B cell (primary cell): ENCODE measurements around the gene SHB. TPM values are rescaled to one million over a fixed set of nuclear protein-coding genes. Genes with fewer than 3 reads are reported as not detected.

Experiments
- ATAC-seq: fragments of 200-7000 bp; cut with Tn5 transposase; one replicate; pipeline ENCODE4 v1.10.0; 2021; ENCODE audit warnings: low read depth, mild to moderate bottlenecking, moderate number of reproducible peaks, moderate library complexity
- CTCF ChIA-PET: fragments of 350-600 bp; sonication (Branson Sonifier 250); formaldehyde crosslinking; loops from one replicate; lab custom pipeline; 2021; ENCODE audit warnings: antibody characterized with exemption, inconsistent platforms; lab: Charles Lee
- POLR2A ChIA-PET: fragments of 350-600 bp; sonication (Branson Sonifier 250); formaldehyde crosslinking; loops from one replicate; lab custom pipeline; 2021; ENCODE audit warnings: antibody characterized with exemption; lab: Charles Lee
- DNase-seq: peaks from one replicate; pipeline ENCODE4 v3.0.0; 2013
- H2AFZ ChIP-seq: 2 replicates; pipeline ENCODE4 v1.6.1; 2012; ENCODE audit warnings: mild to moderate bottlenecking, low read depth, low read length; ENCODE audit not compliant: insufficient read depth, poor library complexity, severe bottlenecking
- H3K27ac ChIP-seq, 2 donors: 1 replicate in 1 of 2; 2 replicates in 1 of 2; pipeline ENCODE4 v1.5.1; 2012 to 2013; ENCODE audit warnings: low read length in 2 of 2, mild to moderate bottlenecking in 2 of 2, moderate library complexity in 1 of 2
- H3K27me3 ChIP-seq, 4 experiments: fragments of 200-600 bp in 1 of 4; sonication (generic) in 1 of 4; replicated peaks in 1 of 4; 1 replicate in 2 of 4; 2 replicates in 2 of 4; pipeline versions ENCODE4 v1.6.1 to v1.7.0; 2013 to 2016; ENCODE audit warnings: low read length in 3 of 4, mild to moderate bottlenecking in 2 of 4, mixed read lengths in 1 of 4, moderate library complexity in 1 of 4; ENCODE audit not compliant: insufficient read depth in 4 of 4, control insufficient read depth in 3 of 4; ENCODE audit errors: control extremely low read depth in 1 of 4
- H3K36me3 ChIP-seq, 2 experiments: replicated peaks in 1 of 2; 1 replicate in 1 of 2; 2 replicates in 1 of 2; pipeline versions ENCODE4 v1.6.1 to v1.7.1; 2013; ENCODE audit warnings: low read length in 1 of 2; ENCODE audit not compliant: insufficient read depth in 2 of 2, control insufficient read depth in 1 of 2; ENCODE audit errors: control extremely low read depth in 1 of 2, extremely low read depth in 1 of 2
- H3K4me1 ChIP-seq, 2 donors: fragments of 200-600 bp in 1 of 2; sonication (generic) in 1 of 2; 1 replicate in 1 of 2; 2 replicates in 1 of 2; pipeline versions ENCODE4 v1.5.1 to v1.6.1; 2013 to 2017; ENCODE audit warnings: low read length in 2 of 2; ENCODE audit not compliant: control insufficient read depth in 2 of 2, insufficient read depth in 2 of 2
- H3K4me2 ChIP-seq: replicated peaks from 2 replicates; pipeline ENCODE3; 2012; ENCODE audit warnings: mild to moderate bottlenecking, low read depth, low read length; ENCODE audit not compliant: poor library complexity, severe bottlenecking
- H3K4me3 ChIP-seq, 5 experiments: fragments of 200-600 bp in 1 of 5; sonication (generic) in 1 of 5; 1 replicate in 3 of 5; 2 replicates in 2 of 5; pipeline versions ENCODE4 v1.5.1 to v1.7.0; 2011 to 2016; ENCODE audit warnings: low read length in 4 of 5, mild to moderate bottlenecking in 4 of 5, low read depth in 2 of 5, control low read depth in 1 of 5, moderate library complexity in 1 of 5; ENCODE audit not compliant: insufficient read depth in 1 of 5; ENCODE audit errors: control extremely low read depth in 1 of 5, extremely low read depth in 1 of 5
- H3K79me2 ChIP-seq: fragments of 200-600 bp; sonication (generic); one replicate; pipeline ENCODE4 v1.6.0; 2016; ENCODE audit warnings: low read length; ENCODE audit not compliant: control insufficient read depth, insufficient read depth
- H3K9ac ChIP-seq: fragments of 200-600 bp; sonication (generic); 2 replicates; pipeline ENCODE4 v1.6.1; 2017; ENCODE audit warnings: mild to moderate bottlenecking, low read length, moderate library complexity
- H3K9me3 ChIP-seq, 3 donors: one replicate each; pipeline versions ENCODE4 v1.6.1 to v1.7.1; 2013; ENCODE audit warnings: low read length in 2 of 3; ENCODE audit not compliant: control insufficient read depth in 2 of 3, insufficient read depth in 1 of 3; ENCODE audit errors: control extremely low read depth in 1 of 3
- H4K20me1 ChIP-seq: 2 replicates; pipeline ENCODE4 v1.6.0; 2012; ENCODE audit warnings: mild to moderate bottlenecking, low read length; ENCODE audit not compliant: insufficient read depth, control insufficient read depth, poor library complexity, severe bottlenecking
- H3K27ac Mint-ChIP-seq: one replicate; pipeline ENCODE4 v1.8.0; 2021; ENCODE audit warnings: mixed read lengths
- H3K27me3 Mint-ChIP-seq: one replicate; pipeline ENCODE4 v1.8.0; 2021; ENCODE audit warnings: mixed read lengths
- H3K4me1 Mint-ChIP-seq: one replicate; pipeline ENCODE4 v1.8.0; 2021; ENCODE audit warnings: mixed read lengths
- H3K4me3 Mint-ChIP-seq: one replicate; pipeline ENCODE4 v1.8.0; 2021; ENCODE audit warnings: mixed read lengths
- H3K9me3 Mint-ChIP-seq: one replicate; pipeline ENCODE4 v1.8.0; 2022; ENCODE audit warnings: mixed read lengths; ENCODE audit not compliant: insufficient read depth
- EZH2 ChIP-seq: IDR thresholded peaks from 2 replicates; pipeline ENCODE4 v1.6.1; 2012; ENCODE audit warnings: borderline replicate concordance, low read depth, mild to moderate bottlenecking, moderate library complexity, low read length; ENCODE audit not compliant: insufficient read depth, poor library complexity, severe bottlenecking
- WGBS: methylation state at CpG from one replicate; pipeline ENCODE4 v1.1.5; 2013; ENCODE audit warnings: missing lambda C conversion rate; ENCODE audit not compliant: insufficient coverage; 5-methylcytosine and 5-hydroxymethylcytosine counted together
- intact Hi-C: fragments of 100-400 bp; cut with micrococcal nuclease; formaldehyde crosslinking; loops from one replicate; pipeline ENCODE4 v1.10.0; 2022
- polyA plus RNA-seq: library from polyadenylated mRNA; depleted of rRNA; stranded (reverse); fragments of >200 nt; gene quantifications from 2 replicates; pipeline ENCODE4 v1.2.3, GENCODE V29; 2012
- total RNA-seq, 2 donors: library from RNA; stranded (reverse); fragments of 120-200 nt in 1 of 2; gene quantifications; 1 replicate in 1 of 2; 2 replicates in 1 of 2; pipeline versions ENCODE4 v1.2.3 to v1.2.4, GENCODE V29; 2013 to 2022
- TF ChIP-seq, protein P1 (sequence below): fragments of 200-600 bp; IDR thresholded peaks from one replicate; pipeline ENCODE4 v1.8.0; 2022; ENCODE audit warnings: antibody characterized with exemption, mild to moderate bottlenecking

SHB gene
- total and polyA plus RNA-seq, 2 donors (not counting 1 experiment from before 2014, with no cell fraction given): 0.06 to 1.9 TPM

DNA sequence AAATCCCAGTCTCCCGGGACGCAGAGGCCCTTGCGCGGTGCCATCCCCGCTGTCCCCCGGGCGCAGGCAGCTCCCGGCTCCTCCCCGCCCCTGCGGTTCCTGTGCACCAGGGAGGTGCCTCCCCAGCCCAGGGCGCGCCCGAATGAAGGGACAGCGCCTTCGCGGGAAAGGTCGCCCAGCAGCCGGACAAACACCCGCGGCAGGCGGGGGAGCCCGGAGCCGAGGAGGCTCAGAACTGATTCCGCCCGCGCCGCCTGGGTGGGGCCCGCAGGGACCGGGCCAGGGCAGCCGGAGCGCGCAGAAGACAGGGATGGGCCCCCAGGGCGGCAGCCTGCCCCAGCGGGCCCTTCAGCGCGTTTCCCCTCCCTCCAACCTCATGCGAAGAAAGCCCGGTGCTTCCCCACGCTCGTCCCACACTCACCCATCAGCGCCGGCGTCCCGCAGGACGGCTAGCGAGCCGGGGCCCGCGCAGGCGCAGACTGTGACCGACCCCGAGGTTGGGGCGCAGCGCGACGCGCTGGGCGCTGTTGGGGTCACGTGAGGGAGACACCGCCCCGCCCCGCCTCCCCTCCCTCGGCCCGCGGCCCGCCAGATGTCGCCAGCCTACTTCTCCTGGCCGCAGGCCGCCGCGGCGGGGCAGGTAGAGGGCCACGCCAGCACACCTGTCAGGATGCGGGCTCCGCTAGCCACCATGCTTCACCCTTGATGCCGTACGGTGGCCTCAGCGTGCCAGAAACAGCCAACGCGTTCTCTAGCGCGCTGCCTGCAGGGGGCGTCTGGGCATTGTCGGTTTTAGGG is 165.2 kb downstream of the SHB start, which contains the start of gene SLC25A51:
TSS of gene SLC25A51 (minus strand) at position 481 of the 798 bp plus-strand sequence. CDS start 15,577 bp downstream, outside the sequence.
- Histone ChIP-seq H4K20me1 (no peaks in the 10 kb centered on the region), H3K9me3 (peaks cover 0 to 5% (median 0%) of the 10 kb centered on the region in 3 donors), H3K36me3 (peaks cover 2 to 6% of the 10 kb centered on the region in 2 experiments), H2AFZ (peak within 1 kb of the TSS; percentile 93), H3K79me2 (peaks cover 20% of the 10 kb centered on the region), H3K27ac (peak within 1 kb of the TSS; percentile 71 to 78), H3K4me3 (peak within 1 kb of the TSS; percentile 60 to 83 (median 79)), H3K9ac (peak within 1 kb of the TSS; percentile 90), H3K4me2 (peak within 1 kb of the TSS; percentile 93), H3K4me1 (peaks cover 14 to 20% of the 10 kb centered on the region in 2 donors), H3K27me3 (no peaks in the 10 kb centered on the region)
- H3K27me3 Mint-ChIP-seq: no peaks in the 10 kb centered on the region
- intact Hi-C loops: loop anchor here (1.0 to 5.0 kb wide), 6 partner anchors 102 to 439 kb away; partner anchors contain the start of genes DCAF10, FBXO10, POLR1E and SHB
- under 1% methylated on average over 84 of the region's 84 CpGs for WGBS
- ATAC-seq: peak; percentile 88
- peak within 1 kb of the TSS; percentile 94 for H3K4me3 Mint-ChIP-seq
- POLR2A ChIA-PET: interaction anchor here (0.6 to 1.1 kb wide), 3 partner anchors 438 to 1519 kb away, joined by 3 to 4 read pairs (median 4); partner anchors contain the start of gene ALDH1B1
- CTCF ChIA-PET: interaction anchor here (1.4 to 2.2 kb wide), 2 partner anchors 9 to 10 kb away, joined by 6 to 16 read pairs; no protein-coding TSS in a partner anchor
- peaks cover 20% of the 10 kb centered on the region for H3K4me1 Mint-ChIP-seq
- no peaks in the 10 kb centered on the region for H3K9me3 Mint-ChIP-seq
- peak; percentile 98 for DNase-seq
- TF ChIP-seq, protein P1, sequence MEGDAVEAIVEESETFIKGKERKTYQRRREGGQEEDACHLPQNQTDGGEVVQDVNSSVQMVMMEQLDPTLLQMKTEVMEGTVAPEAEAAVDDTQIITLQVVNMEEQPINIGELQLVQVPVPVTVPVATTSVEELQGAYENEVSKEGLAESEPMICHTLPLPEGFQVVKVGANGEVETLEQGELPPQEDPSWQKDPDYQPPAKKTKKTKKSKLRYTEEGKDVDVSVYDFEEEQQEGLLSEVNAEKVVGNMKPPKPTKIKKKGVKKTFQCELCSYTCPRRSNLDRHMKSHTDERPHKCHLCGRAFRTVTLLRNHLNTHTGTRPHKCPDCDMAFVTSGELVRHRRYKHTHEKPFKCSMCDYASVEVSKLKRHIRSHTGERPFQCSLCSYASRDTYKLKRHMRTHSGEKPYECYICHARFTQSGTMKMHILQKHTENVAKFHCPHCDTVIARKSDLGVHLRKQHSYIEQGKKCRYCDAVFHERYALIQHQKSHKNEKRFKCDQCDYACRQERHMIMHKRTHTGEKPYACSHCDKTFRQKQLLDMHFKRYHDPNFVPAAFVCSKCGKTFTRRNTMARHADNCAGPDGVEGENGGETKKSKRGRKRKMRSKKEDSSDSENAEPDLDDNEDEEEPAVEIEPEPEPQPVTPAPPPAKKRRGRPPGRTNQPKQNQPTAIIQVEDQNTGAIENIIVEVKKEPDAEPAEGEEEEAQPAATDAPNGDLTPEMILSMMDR: peak; percentile 82
- no peak for TF ChIP-seq EZH2
- peak within 1 kb of the TSS; percentile 96 for H3K27ac Mint-ChIP-seq
